Left forelimb (tissue), 1 donor: ENCODE data around the gene DENND2A.
"Not testable (repeated sequence)": the region's sequence is repeated elsewhere in the genome, so short reads cannot be mapped to it uniquely, and the experiment has no call there.

Experiments
- DNase-seq: peaks from one replicate; pipeline ENCODE4 v3.0.0-alpha.2; 2018; ENCODE audit warnings: low spot score

Gene DENND2A

DNA sequence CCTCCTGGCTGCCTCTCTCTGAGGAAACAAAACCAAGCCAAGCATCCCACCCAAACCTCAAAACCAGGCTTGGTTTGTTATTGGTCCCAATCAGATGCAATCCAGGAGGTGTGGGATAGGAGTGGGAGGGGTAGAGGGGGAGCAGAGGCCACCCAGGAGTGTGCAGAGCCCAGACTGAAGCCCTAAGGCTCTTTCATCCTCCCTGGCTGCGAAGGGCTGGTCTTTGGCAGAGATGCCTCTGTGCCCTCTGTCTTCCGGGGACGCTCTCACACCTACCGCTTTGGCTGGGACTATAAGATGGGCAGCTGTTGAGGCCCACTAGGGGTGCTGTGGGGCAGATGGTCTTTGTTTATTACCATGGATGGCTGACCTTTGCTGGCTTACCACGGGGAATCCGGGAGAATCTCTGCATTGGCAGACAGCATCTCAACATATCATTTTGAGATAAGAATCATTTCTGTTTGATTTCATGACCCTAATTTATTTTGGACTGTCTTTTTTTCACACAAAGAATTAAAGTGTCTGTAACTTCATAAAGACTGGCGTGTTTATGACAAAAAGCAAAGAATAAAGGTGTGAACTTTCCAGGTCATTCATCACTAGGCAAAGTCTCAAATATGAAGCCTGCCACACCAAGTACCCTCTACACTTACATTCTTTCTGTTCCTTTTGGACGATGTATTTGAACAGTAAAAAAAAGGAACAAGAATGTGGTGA is 6.5 kb upstream of the DENND2A start:
- no peak for DNase-seq

DNA sequence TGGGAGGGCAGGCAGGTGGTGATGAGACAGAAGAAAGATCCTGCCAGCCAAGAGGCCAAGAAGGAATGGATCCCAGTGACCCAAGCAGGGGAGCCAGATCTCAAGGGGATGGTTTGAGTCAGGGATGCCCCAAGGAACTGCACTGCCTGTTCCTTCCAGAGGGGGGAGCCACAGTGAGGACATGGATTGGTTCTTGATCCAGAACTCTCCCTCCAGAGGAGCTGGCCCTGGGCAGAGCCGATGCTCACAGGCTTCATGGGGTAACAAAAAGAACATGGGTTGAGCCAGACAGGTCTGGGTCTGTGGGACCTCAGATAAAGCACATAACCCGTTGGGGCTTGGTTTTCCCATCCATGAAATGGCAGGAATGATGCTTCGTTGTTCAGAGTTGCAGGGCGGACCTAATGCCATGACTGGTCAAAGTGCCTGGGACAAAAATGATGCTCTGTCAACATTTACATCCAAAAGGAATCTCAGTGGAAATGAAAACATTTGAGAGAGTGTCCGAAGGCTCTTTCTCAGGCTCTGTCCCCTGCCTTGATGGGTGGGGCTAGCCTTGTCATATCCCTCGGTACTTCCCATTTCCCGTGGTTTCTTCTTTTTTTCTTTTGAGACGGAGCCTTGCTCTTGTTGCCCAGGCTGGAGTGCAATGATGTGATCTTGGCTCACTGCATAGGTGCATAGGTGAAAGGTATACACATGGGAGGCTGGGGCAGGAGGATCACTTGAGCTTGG is 4.7 kb upstream of the DENND2A start:
- DNase-seq: no peak

DNA sequence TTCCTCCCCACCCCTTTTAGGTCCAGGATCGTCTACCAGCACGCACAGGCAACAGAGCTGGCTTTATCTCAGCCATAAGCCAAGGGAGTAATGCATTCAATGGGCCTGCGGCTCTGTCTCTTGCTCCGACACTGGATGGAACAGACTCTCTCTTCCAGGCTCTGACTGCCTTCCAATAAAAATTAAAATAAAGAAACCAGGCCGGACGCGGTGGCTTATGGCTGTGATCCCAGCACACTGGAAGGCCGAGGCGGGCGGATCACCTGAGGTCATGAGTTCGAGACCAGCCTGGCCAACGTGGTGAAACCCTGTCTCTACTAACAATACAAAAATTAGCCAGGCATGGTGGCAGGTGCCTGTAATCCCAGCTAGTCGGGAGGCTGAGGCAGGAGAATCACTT is 4.1 kb upstream of the DENND2A start:
- DNase-seq: not testable (repeated sequence)

- no peak for DNase-seq
Measured at GRCh38 chr7:140643416-140643815, 2.8 kb upstream of the DENND2A start.

DNA sequence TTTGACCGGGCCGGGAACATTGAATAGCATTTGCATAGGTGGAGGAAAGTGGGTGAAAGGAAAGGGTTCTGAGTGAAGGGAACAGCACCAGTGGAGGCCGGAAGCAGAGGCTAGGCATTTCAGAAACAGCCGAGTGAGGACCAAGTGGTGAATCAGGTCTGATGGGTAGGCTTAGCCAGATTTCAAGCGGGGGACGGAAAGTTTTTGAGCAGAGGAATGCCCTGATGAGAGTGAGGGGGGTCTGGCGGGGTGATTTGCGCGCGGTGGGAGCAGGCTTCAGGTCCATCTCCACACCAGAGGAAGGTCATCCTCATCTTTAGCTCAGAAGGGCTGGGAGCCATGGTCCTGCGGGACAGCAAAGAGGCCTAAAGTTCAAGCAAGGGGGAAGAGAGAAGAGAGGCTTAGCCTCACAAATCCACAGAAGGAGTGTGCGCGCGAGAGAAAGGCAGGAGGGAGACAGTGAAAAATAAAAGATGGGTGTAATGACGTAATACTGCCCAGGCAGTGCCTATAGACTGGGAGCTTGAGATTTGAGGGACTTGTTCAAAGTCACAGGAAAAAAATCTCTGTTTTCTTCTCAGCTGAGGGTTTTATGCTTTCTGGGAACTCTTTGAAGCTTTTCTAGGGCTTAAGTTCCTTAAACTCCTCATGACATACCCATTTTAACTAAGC is 1.0 kb upstream of the DENND2A start:
- DNase-seq: no peak

- DNase-seq: peak; percentile 80
Measured at GRCh38 chr7:140640060-140640637, 464 bp downstream of the DENND2A start.

- peak; percentile 75 for DNase-seq
Measured at GRCh38 chr7:140639366-140640053, 1.1 kb downstream of the DENND2A start.

DNA sequence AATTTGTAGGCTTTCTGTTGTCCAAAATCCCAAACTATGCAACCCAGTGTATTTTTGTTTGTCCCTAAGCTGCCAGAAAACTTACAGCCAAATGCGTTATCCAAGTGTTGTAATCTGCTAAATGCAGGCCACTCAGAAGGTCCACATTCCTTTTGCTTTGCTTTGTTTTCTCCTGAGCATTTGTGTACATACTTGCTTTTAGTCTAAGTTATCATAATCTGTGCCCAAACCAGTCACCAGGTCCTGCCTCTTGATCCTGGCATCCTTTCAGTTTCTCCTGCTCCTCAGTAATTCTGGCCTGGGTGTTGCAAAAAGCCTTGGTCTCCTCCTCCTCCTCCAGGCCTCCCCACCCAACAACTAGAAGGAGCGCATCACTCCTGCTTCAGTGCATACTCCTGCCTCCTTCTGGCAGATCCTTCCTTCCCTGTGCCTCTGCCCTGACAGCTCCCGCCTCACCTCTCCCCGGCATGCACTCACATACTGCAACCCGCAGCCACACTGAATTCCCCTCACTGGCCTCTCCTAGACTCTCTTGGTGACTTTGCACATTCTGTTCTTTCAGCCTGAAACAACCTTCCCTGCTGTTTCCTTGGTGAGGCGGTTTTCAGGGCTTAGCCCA is 2.3 kb downstream of the DENND2A start:
- DNase-seq: no peak

DNA sequence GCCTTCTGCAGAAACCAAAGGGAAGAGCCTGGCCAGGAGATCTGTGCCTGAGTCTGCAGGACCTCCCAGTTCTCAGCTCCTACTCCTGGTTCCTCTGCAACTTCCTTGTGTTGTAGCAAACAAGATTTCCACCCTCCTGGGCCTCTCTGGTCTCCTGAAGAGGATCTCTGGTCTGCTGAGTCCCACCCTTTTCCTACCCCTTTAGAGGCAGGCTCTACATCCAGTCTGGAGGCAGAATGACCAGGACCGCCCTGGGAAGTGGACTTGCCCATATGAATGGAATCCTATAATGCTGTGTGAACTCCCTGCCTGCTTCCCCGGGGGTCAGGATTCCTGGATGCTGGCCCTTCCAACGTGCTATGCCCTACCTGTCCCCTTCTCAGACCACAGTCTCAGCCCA is 3.2 kb downstream of the DENND2A start:
- DNase-seq: no peak

DNA sequence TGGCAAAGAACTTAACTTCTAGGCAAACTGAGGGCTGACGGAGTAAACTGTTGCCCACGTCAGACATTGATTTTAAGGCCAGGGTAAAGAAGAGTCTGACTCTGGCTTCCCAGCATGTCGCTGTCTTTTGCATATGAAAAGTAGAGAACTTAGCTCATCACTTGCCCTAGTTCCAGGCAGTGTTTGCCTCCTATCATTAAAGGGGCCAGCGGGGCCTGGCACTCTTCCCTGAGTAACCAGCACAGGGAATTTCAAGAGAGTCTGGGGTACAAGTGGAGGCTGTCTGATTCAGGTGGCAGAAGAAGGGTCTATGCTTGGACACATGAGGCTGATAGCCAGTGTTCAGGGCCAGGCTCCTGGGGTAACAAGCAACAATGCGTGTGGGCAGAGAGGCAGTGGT is 4.8 kb downstream of the DENND2A start:
- no peak for DNase-seq

- no peak for DNase-seq
Measured at GRCh38 chr7:140635345-140635744, 5.3 kb downstream of the DENND2A start.

DNA sequence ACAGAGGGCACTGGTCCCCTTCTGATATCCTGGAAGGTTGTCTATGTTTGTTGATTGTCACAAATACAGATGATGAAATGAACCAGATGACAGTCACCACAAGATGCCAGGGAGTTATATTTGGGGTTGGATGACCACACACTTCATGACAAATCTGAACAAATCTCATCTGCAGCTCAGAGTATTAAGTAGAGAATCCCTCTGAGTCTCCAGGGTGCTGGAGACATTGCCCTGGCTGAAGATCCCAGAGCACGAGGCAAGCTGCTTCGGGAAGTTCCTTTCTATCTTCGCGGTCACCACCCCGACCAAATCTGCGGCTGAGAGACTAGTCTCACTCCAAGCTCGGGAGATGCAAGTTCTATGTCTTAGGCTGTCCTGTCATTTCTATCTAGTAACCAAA is 9.0 kb downstream of the DENND2A start:
- DNase-seq: no peak

DNA sequence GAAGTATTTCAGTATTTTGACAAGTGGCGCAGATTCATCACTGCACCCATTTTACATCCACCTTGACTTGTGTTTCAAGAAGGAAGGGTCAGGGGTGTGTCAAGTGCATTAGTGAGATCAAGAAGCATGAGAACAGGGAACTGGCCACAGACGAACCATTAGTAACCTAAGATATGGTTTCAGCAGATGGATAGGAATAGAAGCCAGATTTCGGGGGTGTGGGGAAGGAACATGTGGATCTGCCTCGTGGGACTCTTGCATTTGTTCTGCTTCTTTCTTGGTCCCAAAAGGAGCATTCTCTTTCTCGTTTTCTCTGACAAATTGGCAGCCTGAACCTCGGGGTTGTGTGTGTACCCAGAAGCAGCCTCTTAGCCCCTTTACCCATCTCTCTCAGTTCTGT is 9.6 kb downstream of the DENND2A start:
- DNase-seq: no peak

DNA sequence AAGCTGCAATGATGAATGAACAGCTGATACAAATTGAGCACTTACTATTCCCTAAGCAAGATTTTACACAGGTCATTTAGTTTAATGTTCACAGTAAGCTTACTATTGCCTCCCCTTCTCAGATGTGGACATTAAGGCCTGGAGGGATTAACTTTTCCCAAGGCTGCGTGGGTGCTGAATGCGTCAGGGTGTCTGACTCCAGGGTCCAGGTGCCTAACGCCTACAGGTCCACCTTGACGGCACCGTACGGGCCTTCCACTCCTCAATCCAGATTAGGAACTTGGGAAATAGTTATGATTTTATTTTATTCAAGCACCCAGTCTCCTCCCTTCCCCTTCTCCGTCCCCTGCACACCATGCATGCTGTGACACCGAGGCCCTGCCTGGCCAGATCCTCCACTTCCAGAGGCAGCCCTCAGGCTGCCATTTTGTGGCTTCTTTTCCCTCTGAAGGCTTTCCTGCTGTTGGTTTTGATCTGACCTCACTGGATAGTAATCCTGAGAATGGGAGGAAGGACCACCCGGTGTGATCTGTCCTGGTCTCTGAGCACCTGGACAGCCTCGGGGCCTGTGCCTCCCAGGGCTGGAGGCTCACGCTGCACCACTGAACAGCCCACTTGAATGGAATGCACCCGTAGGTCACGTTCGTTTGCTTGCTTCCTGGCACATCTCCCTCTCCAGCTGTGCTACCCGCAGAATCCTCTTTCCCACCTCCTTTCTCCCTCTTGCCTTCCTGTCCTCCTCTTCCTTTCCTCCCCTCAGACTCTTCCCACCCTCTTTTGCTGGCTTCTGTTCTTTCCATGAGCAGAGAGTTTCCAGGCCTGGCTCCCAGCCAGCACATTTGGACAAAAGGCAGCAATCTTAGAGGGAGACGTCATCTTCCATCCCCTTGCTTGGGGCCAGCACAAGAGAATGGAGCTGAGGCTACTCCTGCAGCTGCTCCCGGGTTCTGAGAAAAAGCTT is 14.4 kb downstream of the DENND2A start:
- peak; percentile 98 for DNase-seq

GRCh38 chr7:140625192-140625558 is 15.4 kb downstream of the DENND2A start:
- not testable (repeated sequence) for DNase-seq

GRCh38 chr7:140624392-140625191 is 16.0 kb downstream of the DENND2A start:
- DNase-seq: no peak

GRCh38 chr7:140623980-140624379 is 16.6 kb downstream of the DENND2A start:
- DNase-seq: peak; percentile 78

- no peak for DNase-seq
Measured at GRCh38 chr7:140621401-140622021, 19.1 kb downstream of the DENND2A start.

DNA sequence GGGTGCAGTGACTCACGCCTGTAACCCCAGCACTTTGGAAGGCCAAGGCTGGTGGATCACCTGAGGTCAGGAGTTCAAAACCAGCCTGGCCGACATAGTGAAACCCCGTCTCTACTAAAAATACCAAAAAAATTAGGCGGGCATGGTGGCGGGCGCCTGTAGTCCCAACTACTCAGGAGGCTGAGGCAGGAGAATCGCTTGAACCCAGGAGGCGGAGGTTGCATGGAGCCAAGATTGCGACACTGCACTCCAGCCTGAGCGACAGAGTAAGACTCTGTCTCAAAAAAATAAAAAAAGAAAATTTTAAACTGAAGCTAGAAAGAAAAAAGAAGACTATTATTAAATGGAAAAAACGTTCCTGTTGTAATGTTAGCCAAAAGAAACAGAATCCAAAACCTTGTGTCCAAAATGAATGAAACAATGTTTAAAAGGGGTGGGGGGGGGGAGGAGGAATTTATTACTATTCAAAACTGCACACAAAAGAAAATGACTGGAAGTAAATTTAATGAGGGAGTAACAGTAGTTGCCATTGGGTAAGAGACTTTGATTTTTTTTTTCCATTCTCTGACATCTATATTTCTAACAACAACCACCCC is 20.6 kb downstream of the DENND2A start:
- not testable (repeated sequence) for DNase-seq
